GM18861 (cell line): ENCODE results near the gene ADSL.

Source experiments
- ATAC-seq: cut with Tn5 transposase; IDR thresholded peaks from one replicate; pipeline ENCODE4 v1.9.1; 2021; ENCODE audit not compliant: unreplicated experiment

The ADSL gene

GRCh38 chr22:40326905-40327735 is 19.2 kb upstream of the ADSL start:
- ATAC-seq: no peak

DNA sequence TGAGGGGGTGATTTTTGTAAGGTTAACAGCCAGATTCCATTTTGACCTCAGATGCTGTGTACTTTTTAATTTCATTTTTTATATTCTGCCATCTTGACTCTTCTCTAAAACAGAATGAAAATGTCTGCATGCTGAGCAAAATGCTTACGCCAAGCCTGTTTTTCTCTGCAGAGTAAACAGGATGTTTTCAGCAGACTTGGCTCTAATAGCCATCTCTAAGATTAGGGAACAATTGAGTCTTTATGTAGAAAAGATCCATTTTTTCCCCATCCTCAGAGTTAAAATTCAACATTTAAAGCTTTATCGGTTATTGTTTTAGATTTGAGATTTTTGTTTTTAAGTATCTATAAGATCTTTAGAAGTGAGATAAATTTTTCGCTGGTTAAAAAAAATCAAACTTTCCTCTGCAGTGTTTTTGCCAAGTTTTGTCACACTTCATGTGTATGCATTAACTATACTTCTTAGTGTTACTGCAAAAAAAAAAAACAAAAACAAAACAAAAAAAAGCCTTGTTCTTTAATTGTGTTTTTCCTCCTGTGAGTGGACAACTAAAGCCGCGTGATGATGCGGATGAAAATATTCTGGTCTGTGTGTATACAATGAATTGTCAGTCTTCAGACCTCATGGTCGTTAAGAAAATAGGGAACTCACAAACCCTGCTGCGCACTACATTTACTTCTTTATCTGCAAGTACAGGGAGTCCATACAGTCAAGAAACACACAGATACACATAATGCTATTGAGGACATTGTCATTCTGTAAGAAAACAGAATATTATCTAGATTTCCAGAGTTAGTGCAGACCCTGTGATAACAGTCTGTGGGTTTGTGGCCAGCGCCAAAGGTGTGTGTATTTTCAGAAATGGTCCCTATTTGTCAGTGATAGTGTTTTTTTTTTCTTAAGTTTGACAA is 17.5 kb upstream of the ADSL start:
- no peak for ATAC-seq

- ATAC-seq: no peak
Observed at GRCh38 chr22:40329466-40329865, 16.8 kb upstream of the ADSL start.

- ATAC-seq: no peak
Observed at GRCh38 chr22:40330086-40330485, 16.2 kb upstream of the ADSL start.

DNA sequence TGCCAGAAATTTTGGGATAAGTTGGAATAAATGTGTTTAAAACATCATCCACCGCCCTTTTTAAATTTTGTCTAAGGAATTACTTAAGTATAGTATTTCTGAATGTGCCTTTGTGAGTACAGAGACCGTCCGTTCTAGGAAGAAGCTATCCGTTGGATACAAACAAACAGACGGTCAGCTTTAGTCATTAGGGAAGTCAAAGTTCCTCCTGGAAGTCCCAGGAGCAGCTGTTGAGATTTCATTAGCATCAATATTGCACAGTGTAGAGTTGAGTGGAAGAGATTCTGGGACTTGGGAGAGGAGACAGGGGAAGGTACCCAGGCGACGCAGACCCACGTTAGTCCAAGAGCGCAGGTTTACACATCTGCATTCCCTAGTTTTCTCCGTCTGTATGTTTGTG is 15.7 kb upstream of the ADSL start:
- no peak for ATAC-seq

- ATAC-seq: no peak
Observed at GRCh38 chr22:40331706-40332105, 14.6 kb upstream of the ADSL start.

DNA sequence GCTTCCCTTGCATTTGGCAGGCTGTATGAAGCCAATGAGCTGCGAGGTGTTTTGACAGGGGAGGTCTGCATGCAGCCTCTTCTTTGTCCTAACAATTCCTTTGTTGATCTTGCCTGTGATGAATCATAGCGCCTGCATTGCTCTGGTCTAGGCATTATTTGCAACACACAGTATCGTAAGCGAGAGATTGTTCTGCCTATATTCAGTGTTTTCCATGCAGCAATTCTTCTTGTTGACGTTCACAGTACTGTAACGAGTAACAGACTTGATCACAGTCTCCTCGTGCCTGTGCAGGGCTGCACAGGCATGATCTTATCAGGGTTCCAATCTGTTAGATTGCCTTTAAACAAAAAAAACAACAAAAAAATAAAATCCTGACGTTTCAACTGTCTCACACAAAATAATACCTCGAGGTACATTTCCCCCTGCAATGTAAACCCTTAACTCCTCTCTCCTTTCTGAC is 13.9 kb upstream of the ADSL start:
- no peak for ATAC-seq

DNA sequence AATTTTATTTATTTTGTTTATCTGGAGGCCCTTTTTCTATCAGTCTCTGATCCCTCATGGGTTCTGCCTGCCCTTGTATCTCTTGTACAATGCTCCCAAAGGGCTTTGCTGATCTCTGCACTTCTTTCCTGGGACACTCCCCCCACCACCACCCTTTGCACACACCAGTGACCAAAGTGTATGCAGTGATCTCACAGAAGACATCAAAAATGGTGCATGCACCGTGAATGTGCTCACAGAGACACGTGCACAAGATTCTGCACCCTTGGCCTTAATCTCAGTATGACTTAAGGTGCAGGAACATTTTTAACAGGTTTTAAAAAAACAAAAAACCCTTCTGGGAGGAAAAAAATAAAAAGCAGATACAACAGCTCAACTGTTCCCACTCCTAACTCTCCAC is 12.2 kb upstream of the ADSL start:
- no peak for ATAC-seq

- ATAC-seq: no peak
Observed at GRCh38 chr22:40334899-40335298, 11.4 kb upstream of the ADSL start.

- no peak for ATAC-seq
Observed at GRCh38 chr22:40335358-40335757, 10.9 kb upstream of the ADSL start.

DNA sequence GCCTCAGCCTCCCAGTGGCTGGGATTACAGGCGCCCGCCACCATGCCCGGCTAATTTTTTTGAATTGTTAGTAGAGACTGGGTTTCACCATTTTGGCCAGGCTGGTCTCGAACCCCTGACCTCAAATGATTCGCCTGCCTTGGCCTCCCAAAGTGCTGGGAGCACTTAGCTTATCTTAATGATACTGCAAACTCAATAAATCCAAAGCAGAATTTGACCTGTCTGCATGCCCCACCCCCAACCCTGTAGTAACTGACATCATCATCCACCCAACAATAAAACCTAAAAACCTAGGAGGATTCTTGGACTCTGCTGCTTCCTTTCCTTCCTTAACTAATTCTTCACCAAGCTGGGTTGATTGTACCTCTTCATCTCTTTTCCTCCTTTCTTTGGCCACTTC is 6.3 kb upstream of the ADSL start:
- no peak for ATAC-seq

DNA sequence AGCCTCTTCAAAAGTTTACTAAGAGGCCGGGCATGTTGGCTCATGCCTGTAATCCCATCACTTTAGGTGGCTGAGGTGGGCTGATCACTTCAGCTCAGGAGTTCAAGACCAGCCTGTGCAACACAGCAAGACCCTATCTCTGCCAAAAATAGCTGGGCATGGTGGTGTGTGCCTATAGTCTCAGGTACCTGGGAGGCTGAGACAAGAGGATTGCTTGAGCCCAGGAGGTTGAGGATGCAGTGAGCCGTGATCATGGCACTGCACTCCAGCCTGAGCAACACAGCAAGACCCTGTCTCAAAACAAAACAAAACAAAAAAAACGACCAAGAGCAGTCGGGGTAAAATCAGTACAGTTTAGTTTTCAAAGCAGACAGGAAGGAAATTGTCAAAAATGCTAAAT is 4.7 kb upstream of the ADSL start:
- ATAC-seq: no peak

DNA sequence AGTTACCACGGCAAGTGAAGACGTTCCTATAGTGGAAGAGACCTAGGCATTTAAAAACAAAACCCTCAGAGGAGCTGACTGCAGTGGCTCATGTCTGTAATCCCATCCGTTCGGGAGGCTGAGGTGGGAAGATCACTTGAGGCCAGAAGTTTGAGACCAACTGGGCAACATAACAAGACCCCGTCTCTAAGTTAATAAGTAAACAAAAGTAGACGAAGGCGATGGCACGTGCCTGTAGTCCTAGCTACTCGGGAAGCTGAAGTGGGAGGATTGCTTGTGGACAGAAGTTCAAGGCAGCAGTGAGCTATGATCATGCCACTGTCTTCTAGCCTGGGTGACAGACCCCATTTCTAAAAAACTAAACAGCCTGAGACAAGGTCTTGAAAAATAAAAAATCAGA is 3.8 kb upstream of the ADSL start:
- ATAC-seq: no peak

DNA sequence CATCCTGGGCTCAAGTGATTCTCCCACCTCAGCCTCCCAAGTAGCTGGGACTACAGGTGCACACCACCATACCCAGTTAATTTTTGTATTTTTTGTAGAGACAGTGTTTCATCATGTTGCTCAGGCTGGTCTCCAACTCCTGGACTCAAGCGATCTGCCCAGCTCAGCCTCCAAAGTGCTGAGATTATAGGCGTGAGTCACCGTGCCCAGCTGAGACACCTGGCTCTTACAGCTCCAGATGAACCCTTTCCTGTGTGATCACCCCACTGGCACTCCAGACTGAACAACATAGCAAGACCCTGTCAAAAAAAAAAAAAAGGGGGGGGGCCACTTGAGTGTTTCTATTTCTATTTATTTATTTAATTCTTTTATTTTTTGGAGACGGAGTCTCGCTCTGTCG is 1.0 kb upstream of the ADSL start:
- no peak for ATAC-seq

- ATAC-seq: no peak
Observed at GRCh38 chr22:40345815-40346184, 500 bp upstream of the ADSL start.

DNA sequence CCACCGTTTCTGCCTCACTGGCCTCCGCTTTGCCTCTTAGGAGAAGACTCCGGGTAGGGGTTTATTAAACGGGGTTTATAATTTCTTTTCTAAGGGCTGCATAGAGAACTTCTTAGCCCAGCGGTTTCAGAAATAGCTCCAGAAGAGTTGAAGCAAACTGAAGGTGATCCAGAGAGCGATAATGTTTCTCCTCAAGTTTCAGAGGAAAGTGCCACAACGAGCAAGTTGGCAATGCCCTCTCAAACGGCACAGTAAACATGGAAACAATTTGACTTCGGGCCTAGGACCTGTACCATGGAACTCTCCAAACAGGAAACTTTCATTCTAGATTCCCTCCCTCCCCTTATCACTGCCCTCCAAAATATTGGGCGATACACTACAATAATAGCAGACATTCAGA is 1.0 kb downstream of the ADSL start:
- ATAC-seq: no peak

- ATAC-seq: no peak
Observed at GRCh38 chr22:40348025-40348658, 1.8 kb downstream of the ADSL start.

DNA sequence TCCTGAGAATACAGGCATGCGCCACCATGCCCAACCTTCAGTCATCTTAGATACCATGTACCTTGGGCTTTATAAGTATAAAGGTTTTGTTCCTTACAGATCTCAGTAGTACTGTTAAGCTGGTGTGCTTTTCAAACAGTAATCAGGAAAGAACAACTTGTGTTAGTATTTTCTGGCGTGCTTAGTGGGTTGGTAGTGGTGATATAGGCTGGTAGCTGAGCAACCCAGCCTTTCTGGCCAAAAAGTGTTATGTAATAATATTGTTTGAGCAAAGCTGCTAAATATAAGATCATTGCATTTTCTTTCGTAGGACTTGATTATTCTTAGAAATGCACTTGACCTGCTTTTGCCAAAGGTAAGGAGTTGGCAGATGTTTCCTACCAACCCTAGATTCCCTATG is 6.5 kb downstream of the ADSL start:
- ATAC-seq: no peak

- no peak for ATAC-seq
Observed at GRCh38 chr22:40361100-40361499, 14.8 kb downstream of the ADSL start.

DNA sequence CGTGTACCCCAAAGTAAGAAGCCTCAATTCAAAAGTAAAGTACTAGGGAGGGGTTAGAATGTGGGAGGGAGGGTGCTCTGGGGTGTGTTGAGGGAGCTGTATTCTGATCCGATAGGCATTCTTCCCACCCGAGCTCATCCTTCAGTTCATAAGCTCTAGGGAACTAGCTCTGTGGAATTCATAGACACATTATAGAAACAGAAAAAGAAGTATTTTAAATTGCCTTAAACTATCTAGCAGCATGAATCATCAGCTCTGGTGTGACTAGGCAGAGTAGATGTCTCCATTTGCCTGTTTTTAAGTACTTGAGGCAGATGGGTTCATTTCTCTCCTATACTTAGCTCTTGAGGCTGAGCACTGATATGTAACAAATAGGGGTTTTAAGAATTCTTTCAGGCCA is 16.8 kb downstream of the ADSL start:
- ATAC-seq: no peak

- ATAC-seq: no peak
Observed at GRCh38 chr22:40364431-40364830, 18.1 kb downstream of the ADSL start.

- no peak for ATAC-seq
Observed at GRCh38 chr22:40366068-40366467, 19.8 kb downstream of the ADSL start.
